Measurements from ENCODE around the gene GPAT3.
"Not testable (repeated sequence)": the region's sequence is repeated elsewhere in the genome, so short reads cannot be mapped to it uniquely, and the experiment has no call there.

Gene GPAT3

GRCh38 chr4:83535520-83536361 lies at the start of gene GPAT3:
GPAT3 (plus strand) TSS chr4:83536108; CDS start chr4:83536623, 515 bp downstream.
- in situ Hi-C loops (cut with MboI; ENCODE audit: low sequenced_read_pairs), result no loop called here

DNA sequence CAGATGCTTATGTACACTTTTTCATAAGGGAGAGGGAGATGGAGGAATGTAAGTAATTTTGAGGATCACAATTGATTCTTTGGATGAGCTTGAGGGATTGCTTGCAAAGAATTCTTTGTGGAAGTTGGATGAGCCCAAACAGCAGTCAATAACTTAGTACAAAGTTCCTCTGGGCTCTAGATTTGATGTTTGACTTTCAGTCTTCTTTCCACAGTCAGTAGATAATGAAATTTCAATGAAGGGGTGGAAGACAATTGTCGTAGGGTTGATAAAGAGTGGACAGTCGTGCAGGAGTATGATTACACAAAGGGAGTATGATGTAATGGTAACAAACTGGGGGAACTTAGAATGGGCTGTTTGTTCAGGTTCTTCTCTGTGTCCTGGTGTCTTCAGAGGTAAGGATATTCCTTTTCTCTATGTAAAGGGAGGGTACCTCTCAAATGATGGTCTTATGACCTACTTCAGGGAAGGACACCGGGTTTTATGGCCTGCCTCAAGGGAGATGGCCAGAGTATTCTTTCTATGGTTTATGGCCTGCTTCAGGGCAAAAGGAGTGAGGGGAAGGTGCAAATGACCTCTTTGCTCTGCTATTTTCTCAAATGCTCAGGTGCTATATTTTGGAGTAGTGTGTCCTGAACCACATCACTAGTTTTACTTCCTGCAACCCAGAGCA lies 49.3 kb upstream of the GPAT3 start:
- in situ Hi-C loops (cut with MboI; ENCODE audit: low sequenced_read_pairs), result no loop called here

DNA sequence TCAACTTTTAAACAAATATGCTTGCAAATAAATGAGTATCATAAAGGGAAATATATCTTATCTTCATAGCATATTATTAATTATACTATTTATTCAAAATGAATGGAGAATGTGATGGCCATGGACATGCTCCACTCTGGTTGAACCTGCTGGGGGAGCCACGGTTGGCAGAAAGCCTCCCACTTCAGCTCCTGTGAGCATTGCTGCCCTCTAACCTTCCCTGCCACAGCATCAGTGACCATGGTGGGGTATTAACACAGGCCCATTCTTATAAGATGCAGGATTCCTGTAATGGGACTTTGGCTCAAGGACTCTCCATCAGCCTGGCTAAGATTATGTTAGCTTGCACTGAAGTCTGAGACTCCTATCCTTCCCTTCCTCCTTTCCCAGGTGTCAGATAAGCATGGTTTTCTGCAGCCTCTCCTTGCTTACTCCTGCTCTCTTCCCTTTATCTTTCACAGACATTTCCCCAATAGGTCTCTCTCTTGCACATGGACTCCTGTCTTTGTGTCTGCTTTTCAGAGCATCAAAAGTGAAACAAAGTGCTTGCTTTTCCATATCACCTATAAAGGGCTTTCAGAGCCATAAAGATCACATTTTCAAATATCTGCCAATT lies 46.1 kb upstream of the GPAT3 start:
- in situ Hi-C loops (cut with MboI; ENCODE audit: low sequenced_read_pairs), result no loop called here

DNA sequence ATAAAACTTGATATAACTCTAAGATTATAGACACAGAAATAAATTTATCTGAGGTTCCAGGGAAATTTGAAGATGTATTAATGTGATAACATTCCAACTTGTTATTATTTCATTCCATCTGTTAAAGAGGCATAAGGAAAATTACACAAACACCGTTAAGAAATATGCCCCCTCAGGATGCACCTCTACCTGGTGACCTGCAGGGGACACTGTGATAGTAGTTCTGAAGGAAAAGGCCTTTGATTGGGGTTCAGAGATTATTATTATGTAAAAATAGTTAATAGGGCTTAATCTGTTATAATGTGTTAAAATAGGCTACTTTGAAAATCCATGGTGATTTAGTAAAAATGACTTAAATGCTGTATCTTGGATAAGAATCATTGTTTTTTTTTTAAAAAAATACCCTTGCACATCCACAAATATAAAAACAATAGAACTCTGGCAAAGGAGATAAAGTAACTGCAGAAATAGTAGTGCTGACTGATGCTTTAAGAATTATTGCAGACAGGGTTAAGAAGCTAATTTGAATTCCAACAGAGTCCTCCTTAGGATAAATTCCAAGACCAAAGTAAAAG lies 44.9 kb upstream of the GPAT3 start:
- in situ Hi-C loops (cut with MboI; ENCODE audit: low sequenced_read_pairs), result no loop called here

DNA sequence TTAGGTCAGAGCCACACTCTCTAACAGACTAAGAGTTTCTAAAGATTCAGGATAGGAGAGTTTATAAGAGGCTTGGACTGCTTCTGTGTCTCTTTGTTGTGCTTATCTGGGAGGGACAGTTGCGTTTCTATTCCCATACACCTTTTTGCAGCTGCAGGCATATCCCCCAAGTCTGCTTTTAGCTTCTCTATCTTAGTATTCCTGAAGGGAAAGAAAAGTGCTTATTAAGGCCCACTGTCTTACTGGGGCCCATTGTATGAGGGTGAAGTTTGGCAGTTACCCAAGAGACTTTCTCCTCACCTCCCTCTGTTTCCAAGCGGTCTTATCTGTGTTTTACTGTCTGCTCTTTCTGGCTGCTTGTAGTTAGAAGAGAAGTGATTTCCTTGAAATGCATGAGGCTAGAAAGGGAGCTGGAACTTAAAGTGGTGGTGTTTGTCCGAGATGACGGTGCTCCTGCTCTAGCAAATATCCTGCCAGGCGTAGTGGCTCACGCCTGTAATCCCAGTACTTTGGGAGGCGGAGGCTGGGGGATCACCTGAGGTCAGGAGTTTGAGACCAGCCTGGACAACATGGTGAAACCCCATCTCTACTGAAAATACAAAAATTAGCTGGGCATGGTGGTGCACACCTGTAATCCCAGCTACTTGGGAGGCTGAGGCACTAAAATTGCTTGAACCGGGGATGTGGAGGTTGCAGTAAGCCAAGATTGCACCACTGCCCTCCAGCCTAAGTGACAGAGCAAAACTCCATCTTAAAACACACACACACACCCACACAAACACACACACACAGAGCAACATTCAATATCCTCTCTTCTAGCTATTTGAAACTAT lies 39.6 kb upstream of the GPAT3 start:
- in situ Hi-C loops (cut with MboI; ENCODE audit: low sequenced_read_pairs), result not testable (repeated sequence)

DNA sequence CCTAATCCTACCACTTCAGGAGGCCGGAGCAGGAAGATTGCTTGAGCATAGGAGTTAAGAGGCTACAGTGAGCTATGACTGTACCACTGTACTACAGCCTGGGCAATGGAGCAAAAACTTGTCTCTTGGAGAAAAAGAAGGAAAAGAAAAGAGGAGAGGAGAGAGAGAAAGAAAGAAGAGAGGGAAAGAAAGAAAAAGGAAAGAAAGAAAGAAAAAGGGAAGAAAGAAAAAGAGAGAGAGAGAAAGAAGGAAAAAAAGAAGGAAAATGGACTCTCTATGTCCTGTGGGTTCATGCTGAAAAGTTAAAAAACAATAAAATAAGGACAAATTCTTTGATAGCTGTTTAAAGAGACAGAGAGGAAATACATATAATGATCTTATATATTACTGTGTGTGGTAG lies 37.7 kb upstream of the GPAT3 start:
- in situ Hi-C loops (cut with MboI; ENCODE audit: low sequenced_read_pairs), result no loop called here

GRCh38 chr4:83501671-83502070 lies 34.2 kb upstream of the GPAT3 start:
- in situ Hi-C loops (cut with MboI; ENCODE audit: low sequenced_read_pairs), result not testable (repeated sequence)

GRCh38 chr4:83503974-83504373 lies 31.9 kb upstream of the GPAT3 start:
- in situ Hi-C loops (cut with MboI; ENCODE audit: low sequenced_read_pairs), result no loop called here

DNA sequence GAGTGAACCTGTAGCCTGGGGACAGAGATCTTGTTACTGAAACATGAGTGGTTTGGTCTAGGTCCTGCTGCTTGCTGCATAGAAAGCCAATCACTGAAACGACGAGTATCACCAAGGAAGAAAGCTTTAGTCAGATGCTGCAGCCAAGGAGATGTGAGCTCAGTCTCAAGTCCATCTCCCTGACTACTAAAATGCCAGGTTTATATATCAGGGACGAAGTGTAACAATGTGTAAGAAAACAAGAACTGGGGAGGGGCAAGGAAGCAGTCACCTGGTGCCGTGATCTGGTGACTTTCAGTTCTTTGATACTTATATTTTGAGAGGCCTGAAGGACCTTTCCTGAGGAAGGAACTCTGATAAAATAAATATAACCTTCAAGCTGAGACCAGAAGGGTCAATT lies 31.4 kb upstream of the GPAT3 start:
- in situ Hi-C loops (cut with MboI; ENCODE audit: low sequenced_read_pairs), result no loop called here

- in situ Hi-C loops (cut with MboI; ENCODE audit: low sequenced_read_pairs), result no loop called here
Measured at GRCh38 chr4:83504996-83505395, 30.9 kb upstream of the GPAT3 start.

DNA sequence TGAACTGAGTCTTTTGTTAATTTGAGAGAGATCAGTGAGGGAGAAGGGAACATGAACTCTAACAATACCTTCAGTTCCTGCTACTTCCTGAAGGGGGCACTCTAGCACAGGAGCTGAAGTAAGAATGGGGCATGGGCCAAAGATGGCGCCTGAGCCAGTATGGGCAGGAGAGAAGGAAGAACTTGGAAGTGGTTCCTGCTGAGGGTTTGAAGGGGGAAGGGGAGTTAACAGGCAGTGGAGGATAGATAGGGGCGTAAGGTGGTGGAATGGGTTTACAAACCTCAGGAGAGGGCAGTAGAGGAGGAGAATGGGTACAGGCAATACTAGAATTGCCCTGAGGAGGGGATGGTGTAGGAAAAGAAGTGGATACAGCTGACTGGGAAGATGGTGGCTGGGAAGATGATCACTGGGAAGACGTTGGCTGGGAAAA lies 26.7 kb upstream of the GPAT3 start:
- in situ Hi-C loops (cut with MboI; ENCODE audit: low sequenced_read_pairs), result not testable (repeated sequence)

- in situ Hi-C loops (cut with MboI; ENCODE audit: low sequenced_read_pairs), result no loop called here
Measured at GRCh38 chr4:83510442-83510841, 25.5 kb upstream of the GPAT3 start.

DNA sequence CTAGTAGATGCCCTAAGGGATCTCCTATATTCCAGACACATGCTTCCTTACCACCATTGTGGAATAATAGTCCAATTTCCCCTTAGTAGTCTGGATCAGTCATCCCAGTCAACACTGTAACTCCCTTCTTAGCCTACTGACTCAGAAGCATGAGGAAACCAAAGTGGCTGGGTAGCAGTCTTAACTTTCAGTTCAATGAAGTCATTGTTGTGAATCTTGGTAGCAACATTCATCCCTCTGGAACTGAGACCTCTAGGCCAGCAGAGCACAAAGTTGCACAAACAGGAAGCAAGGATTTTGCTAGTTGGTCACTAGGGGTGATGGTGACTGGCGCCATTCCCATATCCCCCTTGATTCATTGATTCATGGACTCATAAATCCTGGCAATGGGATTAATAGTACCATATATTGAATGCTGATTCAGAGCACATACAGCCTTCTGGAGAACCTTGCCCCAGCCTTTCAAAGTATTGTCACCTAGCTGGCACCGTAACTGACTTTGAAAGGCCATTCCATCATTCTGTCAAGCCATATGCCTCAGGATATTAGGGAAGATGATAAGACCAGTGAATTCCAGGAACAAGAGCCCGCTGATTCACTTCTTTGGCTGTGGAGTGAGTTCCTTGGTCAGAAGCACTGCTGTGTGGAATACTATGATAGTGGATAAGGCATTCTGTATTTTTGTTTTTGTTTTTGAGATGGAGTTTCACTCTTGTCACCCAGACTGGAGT lies 19.7 kb upstream of the GPAT3 start:
- in situ Hi-C loops (cut with MboI; ENCODE audit: low sequenced_read_pairs), result no loop called here

DNA sequence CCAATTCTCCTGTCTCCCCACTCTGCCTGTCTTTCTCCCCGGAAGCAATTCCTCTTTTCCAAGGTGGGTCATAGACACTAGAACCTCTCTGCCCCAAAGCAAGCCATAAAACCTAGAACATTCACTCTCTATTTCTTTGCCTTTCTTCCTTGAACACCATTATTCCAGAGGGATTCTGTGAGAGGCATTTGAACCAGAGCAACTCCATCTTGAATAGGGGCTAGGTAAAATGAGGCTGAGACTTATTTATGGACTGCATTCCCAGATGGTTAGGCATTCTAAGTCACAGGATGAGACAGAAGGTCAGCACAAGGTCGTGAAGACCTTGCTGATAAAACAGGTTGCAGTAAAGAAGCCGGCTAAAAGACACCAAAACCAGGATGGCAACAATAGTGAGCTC lies 13.7 kb upstream of the GPAT3 start:
- in situ Hi-C loops (cut with MboI; ENCODE audit: low sequenced_read_pairs), result no loop called here

- in situ Hi-C loops (cut with MboI; ENCODE audit: low sequenced_read_pairs), result no loop called here
Measured at GRCh38 chr4:83527671-83528070, 8.2 kb upstream of the GPAT3 start.

- in situ Hi-C loops (cut with MboI; ENCODE audit: low sequenced_read_pairs), result no loop called here
Measured at GRCh38 chr4:83536362-83537272, 709 bp downstream of the GPAT3 start.

- in situ Hi-C loops (cut with MboI; ENCODE audit: low sequenced_read_pairs), result no loop called here
Measured at GRCh38 chr4:83542225-83542624, 6.3 kb downstream of the GPAT3 start.

DNA sequence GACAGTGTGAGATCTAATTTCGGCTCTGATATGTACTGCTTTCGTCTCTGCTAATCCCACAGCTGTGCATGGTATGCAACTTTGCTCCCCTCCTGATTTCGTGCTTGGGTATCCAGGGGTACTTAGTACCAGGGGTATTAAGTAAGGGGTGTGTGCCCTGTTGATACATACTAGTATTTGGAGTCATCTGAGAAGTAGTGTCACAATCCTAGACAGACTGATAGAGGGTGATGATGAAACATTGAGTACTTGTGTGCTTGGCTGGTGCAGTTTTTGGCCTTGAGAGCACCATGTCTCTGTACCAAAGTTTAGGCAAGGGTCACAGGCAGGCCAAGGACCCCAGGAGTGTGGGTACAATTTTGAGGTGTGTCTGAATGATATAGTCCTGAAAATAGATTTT lies 10.9 kb downstream of the GPAT3 start:
- in situ Hi-C loops (cut with MboI; ENCODE audit: low sequenced_read_pairs), result no loop called here
